Endodermal cell (in vitro differentiated cells): ENCODE results near the gene GFPT1. TPM values are rescaled to one million over a fixed set of nuclear protein-coding genes. Genes with fewer than 3 reads are reported as not detected.

ENCODE experiments used
- DNase-seq: peaks from one replicate; pipeline ENCODE4 v3.0.0-alpha.2; 2017
- H3K27ac ChIP-seq: 2 replicates; pipeline ENCODE4 v1.5.1; 2013; ENCODE audit warnings: mild to moderate bottlenecking, low read depth, low read length, moderate library complexity
- H3K27me3 ChIP-seq: 2 replicates; pipeline ENCODE4 v1.6.1; 2013; ENCODE audit warnings: mild to moderate bottlenecking, low read length, moderate library complexity; ENCODE audit not compliant: insufficient read depth, control insufficient read depth, poor library complexity, severe bottlenecking
- H3K36me3 ChIP-seq: 2 replicates; pipeline ENCODE4 v1.7.0; 2013; ENCODE audit warnings: mild to moderate bottlenecking, low read length, moderate library complexity; ENCODE audit not compliant: control insufficient read depth, insufficient read depth
- H3K4me1 ChIP-seq: one replicate; pipeline ENCODE4 v1.7.0; 2013; ENCODE audit warnings: low read length; ENCODE audit not compliant: control insufficient read depth, insufficient read depth
- H3K4me3 ChIP-seq: 2 replicates; pipeline ENCODE4 v1.5.1; 2013; ENCODE audit warnings: mild to moderate bottlenecking, low read length, moderate library complexity
- H3K9ac ChIP-seq: 2 replicates; pipeline ENCODE4 v1.6.1; 2013; ENCODE audit warnings: mild to moderate bottlenecking, low read length, moderate library complexity; ENCODE audit not compliant: poor library complexity, severe bottlenecking; ENCODE audit errors: extremely low read depth
- H3K9me3 ChIP-seq: 2 replicates; pipeline ENCODE4 v1.6.1; 2013; ENCODE audit warnings: mild to moderate bottlenecking, low read length, moderate library complexity; ENCODE audit not compliant: control insufficient read depth
- H3K27ac Mint-ChIP-seq: 2 replicates; pipeline ENCODE4 v1.8.0; 2020; ENCODE audit warnings: mixed read lengths
- H3K27me3 Mint-ChIP-seq: 2 replicates; pipeline ENCODE4 v1.8.0; 2021; ENCODE audit warnings: mild to moderate bottlenecking, mixed read lengths; ENCODE audit not compliant: insufficient read depth
- H3K36me3 Mint-ChIP-seq: 2 replicates; pipeline ENCODE4 v1.8.0; 2020; ENCODE audit warnings: low read depth, mixed read lengths
- H3K4me1 Mint-ChIP-seq: 2 replicates; pipeline ENCODE4 v1.8.0; 2020; ENCODE audit warnings: mixed read lengths
- H3K4me3 Mint-ChIP-seq: 2 replicates; pipeline ENCODE4 v1.8.0; 2020; ENCODE audit warnings: mild to moderate bottlenecking, moderate library complexity, mixed read lengths
- H3K9me3 Mint-ChIP-seq: 2 replicates; pipeline ENCODE4 v1.8.0; 2020; ENCODE audit warnings: mild to moderate bottlenecking, mixed read lengths
- CTCF ChIP-seq: fragments of 200-600 bp; sonication (generic); conservative IDR thresholded peaks from 2 replicates; pipeline ENCODE4 v1.5.0; 2021; ENCODE audit warnings: antibody characterized with exemption, mild to moderate bottlenecking
- WGBS, 2 experiments: methylation state at CpG; one replicate each; pipeline versions ENCODE4 v1.1.5 to v1.1.7; 2013; ENCODE audit warnings: missing lambda C conversion rate in 2 of 2, mixed read lengths in 1 of 2; ENCODE audit not compliant: insufficient coverage in 1 of 2, insufficient read length in 1 of 2; 5-methylcytosine and 5-hydroxymethylcytosine counted together
- total RNA-seq, 2 donors: library from RNA; stranded (reverse); fragmentation: NEBNext Ultra II Directional in 1 of 2; extraction: Animal tissue kit (Norgen Biotek cat#: 25700) in 1 of 2; gene quantifications; 2 replicates in 1 of 2; 3 replicates in 1 of 2; pipeline ENCODE4 v1.2.1, GENCODE V29; 2021

Gene GFPT1
- total RNA-seq, 2 donors from 2014 or later: 79.8 to 95.9 TPM

GRCh38 chr2:69316550-69316949, 70.5 kb downstream of the GFPT1 start:
- H3K27ac ChIP-seq: no peak overlapping the region
- peaks cover 51% of the 10 kb centered on the region for H3K36me3 ChIP-seq
- DNase-seq: no peak
- H3K4me3 Mint-ChIP-seq: no peak overlapping the region
- peaks cover 33% of the 10 kb centered on the region for H3K9me3 Mint-ChIP-seq
- no peaks in the 10 kb centered on the region for H3K27me3 Mint-ChIP-seq
- no peaks in the 10 kb centered on the region for H3K4me1 ChIP-seq
- H3K27ac Mint-ChIP-seq: no peak overlapping the region
- H3K4me3 ChIP-seq: no peak overlapping the region
- no peak overlapping the region for H3K9ac ChIP-seq
- TF ChIP-seq CTCF: no peak
- H3K36me3 Mint-ChIP-seq: peaks cover 61% of the 10 kb centered on the region
- H3K27me3 ChIP-seq: no peaks in the 10 kb centered on the region
- H3K4me1 Mint-ChIP-seq: no peaks in the 10 kb centered on the region
- peaks cover 72% of the 10 kb centered on the region for H3K9me3 ChIP-seq

GRCh38 chr2:69315160-69315761, 71.8 kb downstream of the GFPT1 start:
- H3K4me1 Mint-ChIP-seq: peaks cover 1% of the 10 kb centered on the region
- H3K36me3 Mint-ChIP-seq: peaks cover 54% of the 10 kb centered on the region
- DNase-seq: no peak
- H3K27me3 ChIP-seq: no peaks in the 10 kb centered on the region
- no peak overlapping the region for H3K27ac ChIP-seq
- H3K9me3 ChIP-seq: peaks cover 72% of the 10 kb centered on the region
- no peak overlapping the region for H3K27ac Mint-ChIP-seq
- H3K9ac ChIP-seq: no peak overlapping the region
- TF ChIP-seq CTCF: no peak
- peaks cover 33% of the 10 kb centered on the region for H3K9me3 Mint-ChIP-seq
- no peaks in the 10 kb centered on the region for H3K27me3 Mint-ChIP-seq
- H3K4me3 ChIP-seq: no peak overlapping the region
- peaks cover 42% of the 10 kb centered on the region for H3K36me3 ChIP-seq
- 90% methylated on average over 4 of the region's 4 CpGs; no CpG with 5 or more reads in 1 of the 2 experiments for WGBS, 2 experiments
- H3K4me1 ChIP-seq: no peaks in the 10 kb centered on the region
- no peak overlapping the region for H3K4me3 Mint-ChIP-seq

GRCh38 chr2:69311024-69311416, 76.0 kb downstream of the GFPT1 start:
- no peak overlapping the region for H3K27ac Mint-ChIP-seq
- peaks cover 39% of the 10 kb centered on the region for H3K9me3 ChIP-seq
- no peak overlapping the region for H3K4me3 ChIP-seq
- H3K27me3 ChIP-seq: peaks cover 7% of the 10 kb centered on the region
- peaks cover 18% of the 10 kb centered on the region for H3K9me3 Mint-ChIP-seq
- peaks cover 3% of the 10 kb centered on the region for H3K4me1 ChIP-seq
- no peak for TF ChIP-seq CTCF
- H3K27me3 Mint-ChIP-seq: peaks cover 21% of the 10 kb centered on the region
- no peak for DNase-seq
- H3K36me3 ChIP-seq: peaks cover 9% of the 10 kb centered on the region
- H3K27ac ChIP-seq: no peak overlapping the region
- peaks cover 18% of the 10 kb centered on the region for H3K36me3 Mint-ChIP-seq
- no peak overlapping the region for H3K9ac ChIP-seq
- no peak overlapping the region for H3K4me3 Mint-ChIP-seq
- 90 to 100% methylated on average over 1 to 2 of the region's 2 CpGs for WGBS, 2 experiments
- H3K4me1 Mint-ChIP-seq: peaks cover 23% of the 10 kb centered on the region
